Raji (cell line): ENCODE results near the gene TMEM39A.
A peak's percentile ranks its signal among the peaks of the same experiment; 100 is the strongest.

Experiments used
- POLR2A ChIP-seq: IDR thresholded peaks from 2 replicates; pipeline ENCODE4 v1.6.1; 2011; ENCODE audit warnings: low read depth, low read length, control low read depth; ENCODE audit not compliant: insufficient read depth

The TMEM39A gene

GRCh38 chr3:119463171-119464169 lies at the start of gene TMEM39A:
TSS of gene TMEM39A (minus strand) at chr3:119463615. CDS start at chr3:119462074, 1,541 bp downstream.
- TF ChIP-seq POLR2A, result peak; percentile 100

GRCh38 chr3:119510690-119511089 lies 47.3 kb upstream of the TMEM39A start:
- TF ChIP-seq POLR2A, result no peak

- no peak for TF ChIP-seq POLR2A
Observed at GRCh38 chr3:119508172-119508845, 44.9 kb upstream of the TMEM39A start.

- TF ChIP-seq POLR2A, result no peak
Observed at GRCh38 chr3:119507404-119507803, 44.0 kb upstream of the TMEM39A start.

GRCh38 chr3:119506631-119507030 lies 43.2 kb upstream of the TMEM39A start:
- TF ChIP-seq POLR2A, result no peak

- TF ChIP-seq POLR2A, result no peak
Observed at GRCh38 chr3:119500901-119501300, 37.5 kb upstream of the TMEM39A start.

GRCh38 chr3:119500265-119500664 lies 36.9 kb upstream of the TMEM39A start:
- TF ChIP-seq POLR2A, result no peak

GRCh38 chr3:119498186-119499011 lies 35.0 kb upstream of the TMEM39A start, which contains the start of gene TIMMDC1:
TSS of gene TIMMDC1 (plus strand) at chr3:119498547. CDS start at chr3:119498734, 187 bp downstream.
- peak; percentile 98 for TF ChIP-seq POLR2A

- TF ChIP-seq POLR2A, result no peak
Observed at GRCh38 chr3:119497820-119498185, 34.4 kb upstream of the TMEM39A start.

- TF ChIP-seq POLR2A, result no peak
Observed at GRCh38 chr3:119494597-119494996, 31.2 kb upstream of the TMEM39A start.

- TF ChIP-seq POLR2A, result no peak
Observed at GRCh38 chr3:119492810-119493209, 29.4 kb upstream of the TMEM39A start.

- TF ChIP-seq POLR2A, result no peak
Observed at GRCh38 chr3:119492128-119492527, 28.7 kb upstream of the TMEM39A start.

- no peak for TF ChIP-seq POLR2A
Observed at GRCh38 chr3:119490153-119490552, 26.7 kb upstream of the TMEM39A start.

- TF ChIP-seq POLR2A, result no peak
Observed at GRCh38 chr3:119485563-119485962, 22.1 kb upstream of the TMEM39A start.

GRCh38 chr3:119483101-119483500 lies 19.7 kb upstream of the TMEM39A start:
- no peak for TF ChIP-seq POLR2A
